Pancreas (tissue), 10 donors: ENCODE measurements around the gene SLC9A4. TPM values are rescaled to one million over a fixed set of nuclear protein-coding genes. Genes with fewer than 3 reads are reported as not detected.

ENCODE experiments used
- ATAC-seq, 4 donors: fragments of 200-7000 bp; cut with Tn5 transposase; one replicate each; pipeline versions ENCODE4 v1.8.0 to v1.9.1; 2020; ENCODE audit warnings: mild to moderate bottlenecking in 4 of 4, moderate library complexity in 4 of 4
- DNase-seq, 6 donors: peaks; one replicate each; pipeline ENCODE4 v3.0.0-alpha.2; 2020
- FAIRE-seq: peaks from 2 replicates; lab custom pipeline; 2012; peaks lifted over from hg19 to GRCh38; lab: Jason Lieb, UNC
- H3K27ac ChIP-seq, 4 donors: fragments of 200-600 bp; sonication (generic); 1 replicate in 3 of 4; 2 replicates in 1 of 4; pipeline versions ENCODE4 v1.5.0 to v1.8.0; 2020
- H3K27me3 ChIP-seq, 4 donors: fragments of 200-600 bp; one replicate each; pipeline ENCODE4 v1.8.0; 2021
- H3K36me3 ChIP-seq, 3 donors: fragments of 200-600 bp; sonication (generic) in 1 of 3; one replicate each; pipeline versions ENCODE4 v1.5.0 to v1.8.0; 2020 to 2021
- H3K4me1 ChIP-seq, 3 donors: fragments of 200-600 bp; one replicate each; pipeline ENCODE4 v1.8.0; 2021
- H3K4me3 ChIP-seq, 4 donors: fragments of 200-600 bp; sonication (generic) in 2 of 4; one replicate each; pipeline versions ENCODE4 v1.5.0 to v1.8.0; 2020 to 2021
- H3K9me3 ChIP-seq, 4 donors: fragments of 200-600 bp; one replicate each; pipeline ENCODE4 v1.8.0; 2021
- WGBS, 2 donors: extraction: QIAGEN DNeasy Blood & Tissue Kit; methylation state at CpG; one replicate each; pipeline ENCODE4 v1.1.7; 2013; 5-methylcytosine and 5-hydroxymethylcytosine counted together
- intact Hi-C, 3 donors: fragments of 100-400 bp; cut with DNase I; formaldehyde crosslinking; loops; one replicate each; pipeline versions ENCODE4 v1.11.1 to v1.14.2; 2022
- polyA plus RNA-seq, 2 donors: library from polyadenylated mRNA; stranded (reverse); fragments of 200-250 nt; gene quantifications; one replicate each; pipeline ENCODE4 v1.2.3, GENCODE V29; 2013
- total RNA-seq, 6 donors: library from RNA; stranded (reverse); fragmentation: NEBNext Ultra II Directional in 4 of 6; extraction: Animal tissue kit (Norgen Biotek cat#: 25700) in 4 of 6; gene quantifications; one replicate each; pipeline versions ENCODE4 v1.2.1 to v1.2.4, GENCODE V29; 2021 to 2023
- TF ChIP-seq, protein P1 (sequence below), 4 donors: fragments of 200-600 bp; sonication (generic) in 3 of 4; IDR thresholded peaks; one replicate each; pipeline versions ENCODE4 v1.5.0 to v1.8.0; 2021; ENCODE audit warnings: antibody characterized with exemption in 4 of 4
- donor health status: healthy with polysubstance abuse.
- donor health status: DM: no; HTN: no; CAD: no; lungs with moderate emphysema.
- donor health status: DM: no; HTN: no; CAD: no.
- donor health status: control.
- donor health status: control.
- donor health status: Bipolar disorder and iron deficiency.
- donor health status: DM: yes; HTN: yes; CAD: no.
- donor health status: DM: no; HTN: no; CAD: no.
- donor health status: DM: no; HTN: no; CAD: no.
- donor health status: DM: yes; HTN: yes; CAD: no.

Gene SLC9A4
- total and polyA plus RNA-seq, 8 donors = 0.03 to 0.41 (median 0.09) TPM; not detected in 5

DNA sequence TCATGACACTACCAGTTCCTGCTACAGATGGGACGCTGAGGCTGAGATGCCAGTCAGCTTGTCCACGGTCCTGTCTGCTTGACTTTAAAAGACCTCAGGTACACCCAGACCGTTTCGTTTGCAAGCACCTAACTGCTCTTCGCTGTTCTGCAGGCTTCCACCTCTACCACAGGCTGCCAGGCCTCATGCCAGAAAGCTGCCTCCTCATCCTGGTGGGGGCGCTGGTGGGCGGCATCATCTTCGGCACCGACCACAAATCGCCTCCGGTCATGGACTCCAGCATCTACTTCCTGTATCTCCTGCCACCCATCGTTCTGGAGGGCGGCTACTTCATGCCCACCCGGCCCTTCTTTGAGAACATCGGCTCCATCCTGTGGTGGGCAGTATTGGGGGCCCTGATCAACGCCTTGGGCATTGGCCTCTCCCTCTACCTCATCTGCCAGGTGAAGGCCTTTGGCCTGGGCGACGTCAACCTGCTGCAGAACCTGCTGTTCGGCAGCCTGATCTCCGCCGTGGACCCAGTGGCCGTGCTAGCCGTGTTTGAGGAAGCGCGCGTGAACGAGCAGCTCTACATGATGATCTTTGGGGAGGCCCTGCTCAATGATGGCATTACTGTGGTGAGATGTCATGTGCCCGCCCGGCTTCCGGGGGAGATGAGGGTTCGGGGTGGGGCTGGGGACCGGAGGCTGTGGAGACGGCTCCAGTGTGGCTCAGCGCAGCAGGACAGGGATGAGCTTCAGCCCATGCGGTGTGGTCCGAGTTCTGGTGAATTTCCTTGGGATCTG lies 5.9 kb downstream of the SLC9A4 start:
- no peak overlapping the region for H3K4me3 ChIP-seq
- ATAC-seq (no peak), FAIRE-seq (no peak), DNase-seq (no peak)
- no peaks in the 10 kb centered on the region for H3K36me3 ChIP-seq
- intact Hi-C loops = no loop called here
- H3K4me1 ChIP-seq = no peaks in the 10 kb centered on the region
- no peaks in the 10 kb centered on the region for H3K27me3 ChIP-seq
- TF ChIP-seq, protein P1, sequence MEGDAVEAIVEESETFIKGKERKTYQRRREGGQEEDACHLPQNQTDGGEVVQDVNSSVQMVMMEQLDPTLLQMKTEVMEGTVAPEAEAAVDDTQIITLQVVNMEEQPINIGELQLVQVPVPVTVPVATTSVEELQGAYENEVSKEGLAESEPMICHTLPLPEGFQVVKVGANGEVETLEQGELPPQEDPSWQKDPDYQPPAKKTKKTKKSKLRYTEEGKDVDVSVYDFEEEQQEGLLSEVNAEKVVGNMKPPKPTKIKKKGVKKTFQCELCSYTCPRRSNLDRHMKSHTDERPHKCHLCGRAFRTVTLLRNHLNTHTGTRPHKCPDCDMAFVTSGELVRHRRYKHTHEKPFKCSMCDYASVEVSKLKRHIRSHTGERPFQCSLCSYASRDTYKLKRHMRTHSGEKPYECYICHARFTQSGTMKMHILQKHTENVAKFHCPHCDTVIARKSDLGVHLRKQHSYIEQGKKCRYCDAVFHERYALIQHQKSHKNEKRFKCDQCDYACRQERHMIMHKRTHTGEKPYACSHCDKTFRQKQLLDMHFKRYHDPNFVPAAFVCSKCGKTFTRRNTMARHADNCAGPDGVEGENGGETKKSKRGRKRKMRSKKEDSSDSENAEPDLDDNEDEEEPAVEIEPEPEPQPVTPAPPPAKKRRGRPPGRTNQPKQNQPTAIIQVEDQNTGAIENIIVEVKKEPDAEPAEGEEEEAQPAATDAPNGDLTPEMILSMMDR (IDR thresholded peaks at IDR 0.05) = no peak
- WGBS, 2 donors = 78 to 80% methylated on average over 36 of the region's 36 CpGs
- no peak overlapping the region for H3K27ac ChIP-seq
- no peaks in the 10 kb centered on the region for H3K9me3 ChIP-seq

DNA sequence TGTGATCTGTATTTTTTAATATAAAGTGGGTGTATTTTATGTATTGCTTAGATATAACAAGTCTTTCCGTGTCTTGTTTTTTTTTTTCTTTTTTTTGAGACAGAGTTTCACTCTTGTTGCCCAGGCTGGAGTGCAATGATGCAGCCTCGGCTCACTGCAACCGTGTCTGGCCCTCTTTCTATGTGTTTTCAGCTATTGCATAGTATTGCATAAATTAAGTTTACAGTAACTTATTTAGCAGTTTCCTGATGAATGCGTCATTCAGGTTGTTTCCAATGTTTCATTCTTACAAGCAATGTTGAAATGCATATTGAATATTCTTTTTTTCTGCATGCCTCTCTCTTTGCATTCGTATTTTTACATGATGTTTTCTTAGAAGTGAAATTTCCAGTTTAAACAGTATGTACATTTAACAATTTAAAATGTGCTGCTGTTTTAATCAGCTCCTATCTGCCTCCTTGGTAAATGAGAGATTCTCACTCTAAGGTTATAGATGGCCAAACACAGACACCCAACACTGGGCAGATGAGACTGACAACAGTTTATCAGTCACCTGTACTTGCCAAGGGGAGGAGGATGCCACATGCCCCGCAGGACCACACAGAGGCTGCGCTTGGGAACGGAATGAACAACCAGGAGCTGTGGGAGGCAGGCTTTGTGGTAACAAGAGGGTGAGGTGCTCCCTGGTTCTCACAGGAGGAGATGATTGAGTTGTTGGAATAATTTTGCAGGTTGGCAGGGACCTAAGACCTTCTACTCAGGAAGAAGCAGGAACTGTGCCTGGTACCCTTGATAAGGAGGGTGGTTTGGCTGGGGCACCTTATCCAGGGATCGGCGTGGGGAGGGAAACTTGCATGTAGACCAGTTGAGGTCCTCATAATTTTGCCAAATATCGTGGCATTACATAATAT lies 7.5 kb downstream of the SLC9A4 start:
- no peak overlapping the region for H3K4me3 ChIP-seq
- no peaks in the 10 kb centered on the region for H3K4me1 ChIP-seq
- DNase-seq (no peak), ATAC-seq (no peak), FAIRE-seq (no peak)
- 72 to 80% methylated on average over 11 of the region's 11 CpGs for WGBS, 2 donors
- no peaks in the 10 kb centered on the region for H3K9me3 ChIP-seq
- H3K36me3 ChIP-seq = no peaks in the 10 kb centered on the region
- intact Hi-C loops = no loop called here
- TF ChIP-seq, protein P1 (IDR thresholded peaks at IDR 0.05) = no peak
- H3K27ac ChIP-seq = no peak overlapping the region
- H3K27me3 ChIP-seq = no peaks in the 10 kb centered on the region

DNA sequence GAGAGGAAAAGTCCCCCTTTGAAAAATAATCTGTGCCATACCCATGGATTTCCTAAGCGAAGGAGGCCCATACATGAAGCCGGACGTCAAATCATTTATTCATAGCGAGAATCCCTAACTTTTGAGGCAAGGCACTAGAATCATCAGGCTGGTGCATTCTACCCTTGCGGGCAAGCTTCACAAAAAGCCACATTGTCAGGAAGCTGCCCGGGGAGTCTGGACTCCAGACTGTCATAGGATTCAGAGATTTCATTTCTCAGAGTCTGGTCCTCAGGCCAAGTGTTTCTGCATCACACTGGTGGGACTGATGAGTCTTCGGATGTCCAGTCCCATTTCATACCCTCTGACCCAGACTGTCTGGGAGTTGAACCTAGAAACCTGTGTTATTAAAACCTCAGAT lies 8.9 kb downstream of the SLC9A4 start:
- Histone ChIP-seq H3K4me1 (no peaks in the 10 kb centered on the region), H3K36me3 (no peaks in the 10 kb centered on the region), H3K27ac (no peak overlapping the region), H3K27me3 (no peaks in the 10 kb centered on the region), H3K4me3 (no peak overlapping the region), H3K9me3 (no peaks in the 10 kb centered on the region)
- no peak for ATAC-seq
- 73 to 79% methylated on average over 7 of the region's 7 CpGs for WGBS, 2 donors
- no peak for FAIRE-seq
- no peak for DNase-seq
- TF ChIP-seq, protein P1 (IDR thresholded peaks at IDR 0.05) = no peak
- intact Hi-C loops = no loop called here

DNA sequence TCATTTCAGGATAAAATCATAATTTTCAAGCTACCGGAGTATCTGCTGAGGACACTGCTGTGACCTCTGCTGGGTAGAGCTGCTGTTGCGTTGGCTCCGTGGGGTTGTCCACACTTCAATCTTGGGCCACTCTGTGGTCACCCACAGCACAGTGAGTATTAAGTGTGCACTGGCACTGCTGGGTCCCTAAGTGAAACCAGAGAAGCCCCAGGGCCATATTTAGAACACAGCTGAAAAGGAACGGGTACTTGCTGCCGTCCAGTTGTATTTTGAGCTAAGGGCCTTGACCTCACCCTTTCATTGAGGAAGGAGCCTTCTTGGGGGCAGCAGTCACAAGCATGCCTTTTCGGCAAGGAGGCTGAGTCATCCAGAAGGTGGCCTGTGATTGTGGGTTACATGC lies 10.1 kb downstream of the SLC9A4 start:
- no peak for ATAC-seq
- intact Hi-C loops = no loop called here
- no peak for DNase-seq
- H3K4me3 ChIP-seq = no peak overlapping the region
- H3K4me1 ChIP-seq = no peaks in the 10 kb centered on the region
- no peak overlapping the region for H3K27ac ChIP-seq
- no peak for FAIRE-seq
- TF ChIP-seq, protein P1 (IDR thresholded peaks at IDR 0.05) = no peak
- no peaks in the 10 kb centered on the region for H3K36me3 ChIP-seq
- 81 to 90% methylated on average over 6 of the region's 6 CpGs for WGBS, 2 donors
- H3K27me3 ChIP-seq = no peaks in the 10 kb centered on the region
- no peaks in the 10 kb centered on the region for H3K9me3 ChIP-seq
